Islet of Langerhans (tissue), 1 donor: Measurements from ENCODE around the gene MED17.
A peak's percentile ranks its signal among the peaks of the same experiment; 100 is the strongest.
"Not testable (repeated sequence)": the region's sequence is repeated elsewhere in the genome, so short reads cannot be mapped to it uniquely, and the experiment has no call there.

Experiments
- FAIRE-seq: peaks from one replicate; lab custom pipeline; 2011; peaks lifted over from hg19 to GRCh38; lab: Jason Lieb, UNC

The MED17 gene

GRCh38 chr11:93757924-93758865 lies 25.9 kb upstream of the MED17 start:
- FAIRE-seq = no peak

- not testable (repeated sequence) for FAIRE-seq
Observed at GRCh38 chr11:93759123-93759522, 25.0 kb upstream of the MED17 start.

GRCh38 chr11:93761910-93762309 lies 22.2 kb upstream of the MED17 start:
- FAIRE-seq = peak; percentile 43

- no peak for FAIRE-seq
Observed at GRCh38 chr11:93765551-93765950, 18.5 kb upstream of the MED17 start.

GRCh38 chr11:93766504-93766903 lies 17.6 kb upstream of the MED17 start:
- no peak for FAIRE-seq

- no peak for FAIRE-seq
Observed at GRCh38 chr11:93767018-93767417, 17.1 kb upstream of the MED17 start.

- no peak for FAIRE-seq
Observed at GRCh38 chr11:93770160-93770559, 13.9 kb upstream of the MED17 start.

GRCh38 chr11:93772123-93772522 lies 12.0 kb upstream of the MED17 start:
- FAIRE-seq = no peak

- FAIRE-seq = no peak
Observed at GRCh38 chr11:93773045-93773477, 11.0 kb upstream of the MED17 start.

- FAIRE-seq = no peak
Observed at GRCh38 chr11:93773601-93774200, 10.4 kb upstream of the MED17 start.

GRCh38 chr11:93774560-93774959 lies 9.5 kb upstream of the MED17 start:
- FAIRE-seq = not testable (repeated sequence)

GRCh38 chr11:93775289-93775688 lies 8.8 kb upstream of the MED17 start:
- FAIRE-seq = no peak

- no peak for FAIRE-seq
Observed at GRCh38 chr11:93783362-93783761, 720 bp upstream of the MED17 start.

- no peak for FAIRE-seq
Observed at GRCh38 chr11:93783765-93784144, 327 bp upstream of the MED17 start.

GRCh38 chr11:93784935-93785360 lies 866 bp downstream of the MED17 start:
- FAIRE-seq = no peak

GRCh38 chr11:93791493-93791892 lies 7.4 kb downstream of the MED17 start:
- FAIRE-seq = no peak

GRCh38 chr11:93796441-93797231 lies 12.6 kb downstream of the MED17 start:
- FAIRE-seq = no peak

GRCh38 chr11:93801366-93801765 lies 17.3 kb downstream of the MED17 start:
- FAIRE-seq = no peak

- no peak for FAIRE-seq
Observed at GRCh38 chr11:93804879-93805278, 20.8 kb downstream of the MED17 start.

- no peak for FAIRE-seq
Observed at GRCh38 chr11:93807980-93808379, 23.9 kb downstream of the MED17 start.

- no peak for FAIRE-seq
Observed at GRCh38 chr11:93813974-93814373, 29.9 kb downstream of the MED17 start.

GRCh38 chr11:93814966-93815633 lies 31.0 kb downstream of the MED17 start:
- FAIRE-seq = no peak
